ENCODE results near the gene C2orf80. TPM values are rescaled to one million over a fixed set of nuclear protein-coding genes. Genes with fewer than 3 reads are reported as not detected.

Gene C2orf80
- total RNA-seq, 1 experiment from 2014 or later: not detected

DNA sequence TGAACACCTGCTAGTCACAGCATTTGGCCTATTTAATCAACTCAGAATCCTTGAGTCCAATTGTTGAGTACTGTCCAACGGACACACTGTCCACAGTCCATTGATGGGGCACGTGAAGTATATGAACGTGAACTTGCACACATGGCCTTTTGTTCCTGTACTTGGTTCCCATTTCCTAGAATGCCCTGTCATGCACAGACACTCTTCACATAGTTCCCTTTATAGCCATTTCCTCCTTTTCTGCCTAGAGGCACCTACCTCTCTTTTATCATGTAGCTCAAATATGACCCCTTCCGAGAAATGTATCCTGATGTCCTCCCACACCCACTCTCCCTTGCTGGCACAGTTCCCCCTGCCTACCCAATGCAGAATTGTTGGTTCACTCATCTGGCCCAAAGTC lies 17.7 kb downstream of the C2orf80 start:
- TF ChIP-seq, protein P1, sequence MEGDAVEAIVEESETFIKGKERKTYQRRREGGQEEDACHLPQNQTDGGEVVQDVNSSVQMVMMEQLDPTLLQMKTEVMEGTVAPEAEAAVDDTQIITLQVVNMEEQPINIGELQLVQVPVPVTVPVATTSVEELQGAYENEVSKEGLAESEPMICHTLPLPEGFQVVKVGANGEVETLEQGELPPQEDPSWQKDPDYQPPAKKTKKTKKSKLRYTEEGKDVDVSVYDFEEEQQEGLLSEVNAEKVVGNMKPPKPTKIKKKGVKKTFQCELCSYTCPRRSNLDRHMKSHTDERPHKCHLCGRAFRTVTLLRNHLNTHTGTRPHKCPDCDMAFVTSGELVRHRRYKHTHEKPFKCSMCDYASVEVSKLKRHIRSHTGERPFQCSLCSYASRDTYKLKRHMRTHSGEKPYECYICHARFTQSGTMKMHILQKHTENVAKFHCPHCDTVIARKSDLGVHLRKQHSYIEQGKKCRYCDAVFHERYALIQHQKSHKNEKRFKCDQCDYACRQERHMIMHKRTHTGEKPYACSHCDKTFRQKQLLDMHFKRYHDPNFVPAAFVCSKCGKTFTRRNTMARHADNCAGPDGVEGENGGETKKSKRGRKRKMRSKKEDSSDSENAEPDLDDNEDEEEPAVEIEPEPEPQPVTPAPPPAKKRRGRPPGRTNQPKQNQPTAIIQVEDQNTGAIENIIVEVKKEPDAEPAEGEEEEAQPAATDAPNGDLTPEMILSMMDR (conservative IDR thresholded peaks at IDR 0.05): no peak
- no peak for TF ChIP-seq EZH2 (IDR thresholded peaks at IDR 0.05; ENCODE audit: low read depth)
- ChIA-PET POLR2A (ENCODE audit: unreplicated experiment) (no interaction called here), CTCF (no interaction called here)
- no peaks in the 10 kb centered on the region for H3K79me2 ChIP-seq (ENCODE audit: low read depth)
- H3K27ac ChIP-seq: no peak overlapping the region
- H3F3A ChIP-seq (ENCODE audit: insufficient read depth, low read depth): 0 out of 2 replicates have a peak, but pooled peaks cover 3% of the 10 kb centered on the region
- no peaks in the 10 kb centered on the region for H4K20me1 ChIP-seq (ENCODE audit: insufficient read depth)
- H3K36me3 ChIP-seq (ENCODE audit: low read depth): no peaks in the 10 kb centered on the region
- H3K4me2 ChIP-seq: no peak overlapping the region
- H2AFZ ChIP-seq: no peak overlapping the region
- DNase-seq: no peak
- H3K9me3 ChIP-seq (ENCODE audit: insufficient read depth, low read depth): no peaks in the 10 kb centered on the region
- intact Hi-C loops (cut with micrococcal nuclease; ENCODE audit: unreplicated experiment): no loop called here
- H3K9me2 ChIP-seq (ENCODE audit: insufficient read depth): no peaks in the 10 kb centered on the region
- peaks cover 4% of the 10 kb centered on the region for H3K4me1 ChIP-seq (replicated peaks; ENCODE audit: insufficient read depth)
- H3K27me3 ChIP-seq (ENCODE audit: insufficient read depth, low read depth): no peaks in the 10 kb centered on the region
- no TSS peak for BruUV-seq (replicated peaks)
- H3K4me3 ChIP-seq: no peak overlapping the region

DNA sequence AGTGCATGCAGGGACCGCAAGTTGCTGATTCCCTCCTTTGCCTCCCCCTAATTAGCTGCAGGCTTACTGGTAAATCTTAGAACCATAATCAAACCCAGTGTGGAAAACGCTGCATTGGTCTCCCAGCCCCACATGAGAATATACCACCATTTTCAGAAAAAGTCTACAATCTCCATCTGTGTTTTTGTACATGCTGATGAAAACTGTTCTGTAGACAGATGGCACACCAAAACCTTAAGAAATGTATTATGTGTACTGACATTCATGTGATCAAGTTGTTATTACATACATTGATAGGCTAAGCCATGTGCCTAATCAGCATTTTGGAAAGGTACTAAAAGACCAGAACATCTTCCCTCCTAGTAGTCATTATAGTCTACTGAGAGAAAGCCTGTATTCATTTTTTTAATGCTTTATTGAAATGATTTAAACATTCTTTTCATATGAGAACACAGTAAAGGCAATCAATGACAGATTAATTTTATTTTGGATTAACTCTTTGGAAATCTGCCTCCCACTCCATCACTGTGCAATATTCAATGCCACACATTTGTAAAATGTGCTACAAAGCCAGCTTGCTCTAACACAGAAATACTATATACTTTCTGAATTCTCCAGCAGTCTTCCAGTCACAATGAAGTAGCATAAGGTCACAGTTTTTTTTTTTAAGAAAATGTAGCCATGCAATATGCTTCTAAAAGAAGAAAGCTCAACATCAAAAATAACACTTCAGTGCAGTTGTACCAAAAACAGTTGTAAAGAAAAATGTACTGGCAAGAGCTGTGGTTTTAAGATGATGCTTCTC lies 24.7 kb downstream of the C2orf80 start:
- H3K27ac ChIP-seq: no peak overlapping the region
- no peaks in the 10 kb centered on the region for H3K36me3 ChIP-seq (ENCODE audit: low read depth)
- no peak overlapping the region for H3K4me3 ChIP-seq
- no peaks in the 10 kb centered on the region for H3F3A ChIP-seq (ENCODE audit: insufficient read depth, low read depth)
- no peak for DNase-seq
- BruUV-seq (replicated peaks): no TSS peak
- no peak overlapping the region for H2AFZ ChIP-seq
- no peaks in the 10 kb centered on the region for H3K27me3 ChIP-seq (ENCODE audit: insufficient read depth, low read depth)
- intact Hi-C loops (cut with micrococcal nuclease; ENCODE audit: unreplicated experiment): no loop called here
- no peaks in the 10 kb centered on the region for H3K4me1 ChIP-seq (replicated peaks; ENCODE audit: insufficient read depth)
- H3K79me2 ChIP-seq (ENCODE audit: low read depth): no peaks in the 10 kb centered on the region
- POLR2A ChIA-PET (ENCODE audit: unreplicated experiment): no interaction called here
- no peak overlapping the region for H3K4me2 ChIP-seq
- H3K9me3 ChIP-seq (ENCODE audit: insufficient read depth, low read depth): no peaks in the 10 kb centered on the region
- no peaks in the 10 kb centered on the region for H4K20me1 ChIP-seq (ENCODE audit: insufficient read depth)
- CTCF ChIA-PET: no interaction called here
- TF ChIP-seq, protein P1 (conservative IDR thresholded peaks at IDR 0.05): no peak
- TF ChIP-seq EZH2 (IDR thresholded peaks at IDR 0.05; ENCODE audit: low read depth): no peak
- H3K9me2 ChIP-seq (ENCODE audit: insufficient read depth): no peaks in the 10 kb centered on the region

DNA sequence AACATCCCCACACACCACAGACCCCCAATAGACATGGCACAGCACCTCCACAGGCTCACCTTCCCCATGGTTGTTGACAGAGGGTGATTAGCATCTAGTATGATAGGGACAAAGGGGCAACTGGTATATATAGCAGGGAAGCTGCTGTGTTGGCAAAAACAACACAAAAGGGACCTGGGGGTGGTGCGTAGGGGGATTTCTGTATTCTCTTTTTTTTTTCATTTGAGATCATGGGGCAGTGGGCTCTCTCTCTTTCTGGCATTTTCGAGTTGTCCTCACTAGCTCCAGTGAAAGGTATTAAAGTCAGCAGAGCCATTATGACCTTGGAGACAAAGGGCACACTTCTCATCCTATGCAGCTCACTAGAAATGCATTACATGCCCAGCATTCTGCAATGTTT lies 26.3 kb downstream of the C2orf80 start, which contains the start of gene CRYGA:
CRYGA (minus strand) TSS at position 101 of the 400 bp plus-strand sequence; CDS start at position 68, 33 bp downstream.
- TF ChIP-seq EZH2 (IDR thresholded peaks at IDR 0.05; ENCODE audit: low read depth): no peak
- TF ChIP-seq, protein P1 (conservative IDR thresholded peaks at IDR 0.05): no peak

More for the DNA sequence above, 26.3 kb downstream of the C2orf80 start, which contains the start of gene CRYGA:
- no peaks in the 10 kb centered on the region for H3K79me2 ChIP-seq (ENCODE audit: low read depth)
- H4K20me1 ChIP-seq (ENCODE audit: insufficient read depth): no peaks in the 10 kb centered on the region
- no peaks in the 10 kb centered on the region for H3F3A ChIP-seq (ENCODE audit: insufficient read depth, low read depth)
- no peak within 1 kb of the TSS for H2AFZ ChIP-seq
- no peak within 1 kb of the TSS for H3K4me3 ChIP-seq
- ChIA-PET CTCF (no interaction called here), POLR2A (ENCODE audit: unreplicated experiment) (no interaction called here)
- no peak within 1 kb of the TSS for H3K27ac ChIP-seq
- no peaks in the 10 kb centered on the region for H3K27me3 ChIP-seq (ENCODE audit: insufficient read depth, low read depth)
- no peaks in the 10 kb centered on the region for H3K9me2 ChIP-seq (ENCODE audit: insufficient read depth)
- DNase-seq: no peak
- intact Hi-C loops (cut with micrococcal nuclease; ENCODE audit: unreplicated experiment): no loop called here
- H3K4me1 ChIP-seq (replicated peaks; ENCODE audit: insufficient read depth): no peaks in the 10 kb centered on the region
- no peaks in the 10 kb centered on the region for H3K36me3 ChIP-seq (ENCODE audit: low read depth)
- H3K9me3 ChIP-seq (ENCODE audit: insufficient read depth, low read depth): no peaks in the 10 kb centered on the region
- H3K4me2 ChIP-seq: no peak within 1 kb of the TSS
- BruUV-seq (replicated peaks): no TSS peak

Measured in PC-9 (cell line).